ENCODE results near the gene GFOD1.

GFOD1 gene

DNA sequence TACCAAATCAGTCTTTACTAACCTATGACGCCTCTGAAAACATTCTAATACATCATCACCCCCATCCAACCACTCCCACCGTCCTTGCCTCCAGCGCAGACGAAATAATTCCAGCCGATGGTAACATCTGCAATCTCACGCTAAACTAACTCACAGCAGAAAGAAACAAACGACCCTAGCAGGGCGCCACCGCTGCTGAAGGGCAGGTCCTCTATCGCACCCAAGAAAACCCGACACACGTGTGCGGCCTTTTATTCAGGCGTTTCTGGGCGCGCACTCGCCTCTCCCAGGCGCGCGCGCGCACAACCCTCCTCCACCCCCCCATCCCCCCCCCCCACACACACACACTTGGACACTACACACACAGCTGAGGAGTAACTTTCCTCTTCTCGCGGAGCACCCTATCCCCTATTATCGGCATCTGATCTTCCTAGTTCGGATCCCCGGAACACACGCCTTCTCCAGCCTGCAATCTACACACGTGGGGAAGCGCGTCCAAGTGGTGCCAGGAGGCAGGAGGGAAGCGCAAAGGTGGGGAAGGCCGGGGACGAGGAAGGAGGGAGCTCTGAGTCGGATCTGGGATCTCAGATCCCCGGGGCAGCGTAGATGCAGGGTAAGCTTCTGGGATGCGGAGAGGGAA, 1.4 kb downstream of the GFOD1 start:
- no peak for DNase-seq (ENCODE audit: low read depth)

DNA sequence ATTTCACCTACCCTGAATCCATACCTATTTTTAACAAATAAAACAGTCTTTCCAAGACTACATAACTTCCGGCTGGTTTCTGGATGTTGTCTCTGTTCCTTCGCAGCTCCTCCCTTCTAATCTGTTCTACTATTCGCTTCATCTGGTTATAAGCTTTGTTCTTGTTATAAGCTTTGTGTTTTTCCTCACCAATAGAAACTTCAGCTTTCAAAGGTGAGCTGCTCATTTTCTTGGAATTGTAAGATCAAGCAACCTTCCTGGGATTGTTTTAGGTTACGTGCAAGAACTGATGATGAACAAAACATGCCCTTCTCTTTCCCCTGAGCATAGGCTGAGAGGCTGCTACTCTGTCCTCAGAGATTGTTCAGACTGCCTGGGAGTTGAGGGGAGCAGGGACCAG, 2.1 kb downstream of the GFOD1 start:
- no peak for DNase-seq (ENCODE audit: low read depth)

DNA sequence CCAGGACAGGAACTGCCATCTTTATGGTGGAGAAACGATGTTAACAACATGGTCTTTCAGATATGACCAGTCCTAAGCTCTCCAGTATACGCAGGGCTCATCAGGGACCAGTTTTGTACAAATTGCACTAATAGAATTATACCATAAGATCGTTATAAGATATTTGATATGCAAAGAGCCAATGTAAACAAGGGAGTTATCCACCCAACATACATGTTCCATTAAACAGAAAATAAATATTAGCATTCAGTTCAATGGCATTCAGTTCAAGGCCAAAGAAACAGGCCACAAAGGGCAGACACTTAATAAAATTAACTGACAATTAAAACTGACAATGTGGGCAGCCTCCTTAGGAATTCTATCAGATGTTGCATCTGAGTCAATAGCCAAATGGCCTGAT, 2.6 kb downstream of the GFOD1 start:
- DNase-seq (ENCODE audit: low read depth), result no peak

DNA sequence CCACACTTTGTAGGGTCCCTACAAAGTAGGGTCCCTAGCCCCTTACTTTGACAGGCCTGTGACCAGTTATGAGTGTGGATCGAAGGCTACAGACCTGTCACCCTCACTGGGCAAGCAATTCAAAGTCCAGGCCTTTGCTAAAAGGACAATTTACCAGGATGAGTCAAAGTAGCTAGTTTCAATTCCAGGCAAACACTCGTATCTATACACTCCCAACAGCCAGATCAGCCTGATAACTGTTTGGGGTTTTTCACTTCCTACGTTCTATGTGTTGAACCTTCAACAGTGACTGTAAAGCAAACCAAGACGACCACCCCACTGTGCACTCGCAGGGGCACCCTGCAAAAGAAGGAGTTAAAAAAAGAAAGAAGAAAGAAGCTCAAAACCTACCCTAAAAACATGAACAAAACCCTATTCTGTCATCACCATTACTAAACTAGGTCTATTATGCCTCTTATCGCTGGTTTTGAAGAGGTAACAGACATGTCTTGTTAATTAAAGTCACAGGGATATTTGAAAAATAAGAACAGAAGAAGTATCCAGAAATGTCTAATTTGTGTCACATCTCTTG, 3.2 kb downstream of the GFOD1 start:
- no peak for DNase-seq (ENCODE audit: low read depth)

DNA sequence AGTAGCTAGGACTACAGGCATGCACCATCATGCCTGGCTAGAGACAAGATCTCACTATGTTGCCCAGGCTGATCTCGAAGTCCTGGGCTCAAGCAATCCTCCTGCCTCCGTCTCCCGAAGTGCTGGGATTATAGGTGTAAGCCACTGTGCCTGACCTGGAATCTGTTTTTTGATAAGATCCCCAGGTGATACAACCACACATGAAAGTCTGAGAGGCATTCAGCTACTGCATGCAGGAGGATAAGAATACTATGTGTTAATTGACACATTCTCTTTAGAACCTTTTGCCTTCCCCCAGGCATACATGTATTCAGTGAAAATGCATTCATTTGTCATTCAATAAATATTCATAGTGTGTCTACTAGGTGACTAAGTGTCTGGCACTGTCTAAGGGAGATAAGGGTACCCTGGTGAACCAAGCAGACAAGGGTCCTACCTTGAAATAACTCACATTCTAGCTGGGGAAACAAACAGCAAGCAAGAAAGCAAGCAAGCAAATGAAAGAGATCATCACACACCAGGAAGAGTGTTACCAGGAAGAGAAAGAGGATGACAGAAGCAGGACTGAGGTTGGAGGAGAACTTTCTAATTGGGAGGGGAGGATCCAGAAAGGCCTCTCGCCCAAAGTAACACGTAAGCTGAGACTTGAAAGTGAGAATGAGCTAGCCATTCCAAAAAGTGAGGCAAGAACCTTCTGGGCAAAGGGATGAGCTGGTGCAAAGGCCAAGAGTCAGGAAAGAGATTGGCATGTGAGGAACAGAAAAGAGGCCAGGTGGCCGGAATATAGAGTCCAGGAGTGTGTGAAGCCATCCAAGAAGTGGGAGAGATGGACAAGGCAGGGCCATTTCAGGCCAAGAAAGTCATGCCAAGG, 6.5 kb downstream of the GFOD1 start:
- DNase-seq (ENCODE audit: low read depth), result no peak

DNA sequence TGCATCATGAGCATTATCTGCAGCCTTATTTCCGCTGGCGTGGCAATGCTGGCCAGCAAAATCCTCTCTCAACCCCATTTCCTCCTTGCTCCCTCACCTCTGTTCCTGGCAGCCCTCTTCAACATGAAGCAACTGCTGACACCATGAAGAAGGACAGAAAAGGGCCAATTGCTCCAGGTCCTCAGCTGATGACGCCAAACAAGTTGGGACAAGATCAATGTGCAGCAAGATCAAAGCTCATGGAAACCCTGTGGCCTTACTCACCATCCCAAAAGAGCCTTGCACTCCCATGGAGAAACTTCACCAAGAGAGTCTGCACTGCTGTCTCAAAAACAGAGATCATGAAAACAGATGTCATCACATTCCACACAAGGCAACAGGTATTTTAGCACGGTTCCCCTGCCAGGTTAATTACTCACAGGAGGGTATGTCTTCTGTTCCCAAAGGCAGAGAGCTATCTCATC, 7.4 kb downstream of the GFOD1 start:
- DNase-seq (ENCODE audit: low read depth), result no peak

DNA sequence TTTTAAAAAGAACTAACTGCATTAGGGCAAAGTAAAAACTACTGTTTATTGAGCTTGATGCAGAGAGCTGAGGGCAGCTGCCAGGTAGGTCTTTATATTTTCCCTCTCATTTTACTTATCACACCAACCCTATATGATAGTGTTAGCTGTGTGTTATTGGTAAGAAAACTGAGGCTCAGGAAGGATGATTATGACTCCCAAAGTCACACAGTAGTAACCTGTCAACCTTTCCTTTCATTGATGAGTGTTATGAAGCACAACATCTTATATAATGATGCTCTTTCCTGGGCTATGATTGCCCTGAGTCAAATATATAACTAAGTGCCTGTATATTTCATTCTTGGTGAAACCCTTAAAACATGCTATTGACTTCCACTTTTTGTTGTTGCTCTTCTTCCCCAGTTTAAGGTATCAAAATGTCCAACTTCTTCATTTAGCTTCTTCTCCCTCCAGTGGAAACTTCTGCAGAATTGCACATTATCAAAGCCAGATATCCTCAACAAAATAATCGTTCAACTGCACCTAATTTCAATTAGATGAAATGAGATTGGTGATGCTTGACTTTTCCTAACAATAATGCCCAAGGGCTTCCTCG, 8.1 kb downstream of the GFOD1 start:
- DNase-seq (ENCODE audit: low read depth), result no peak

DNA sequence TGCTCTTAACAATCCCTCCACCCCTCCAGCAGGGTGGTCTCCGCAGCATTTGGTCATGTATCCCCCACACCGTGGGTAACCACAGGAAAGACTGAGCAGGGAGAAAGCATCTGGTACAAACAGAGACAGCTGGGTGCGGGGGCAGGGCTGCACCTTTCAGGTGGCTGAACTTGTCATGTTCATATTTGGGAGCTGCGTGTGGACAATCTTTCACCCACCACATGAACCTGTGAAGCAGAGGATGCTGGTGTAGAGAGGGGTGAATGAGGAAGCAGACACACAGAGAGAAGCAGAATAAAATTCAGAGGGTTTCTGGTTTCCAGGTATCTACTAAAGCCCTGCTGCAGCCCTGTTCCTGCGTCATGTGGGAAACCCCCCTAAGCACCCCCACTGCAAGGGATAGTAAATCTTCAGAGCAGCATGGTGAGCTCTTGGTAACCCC, 8.9 kb downstream of the GFOD1 start:
- no peak for DNase-seq (ENCODE audit: low read depth)

DNA sequence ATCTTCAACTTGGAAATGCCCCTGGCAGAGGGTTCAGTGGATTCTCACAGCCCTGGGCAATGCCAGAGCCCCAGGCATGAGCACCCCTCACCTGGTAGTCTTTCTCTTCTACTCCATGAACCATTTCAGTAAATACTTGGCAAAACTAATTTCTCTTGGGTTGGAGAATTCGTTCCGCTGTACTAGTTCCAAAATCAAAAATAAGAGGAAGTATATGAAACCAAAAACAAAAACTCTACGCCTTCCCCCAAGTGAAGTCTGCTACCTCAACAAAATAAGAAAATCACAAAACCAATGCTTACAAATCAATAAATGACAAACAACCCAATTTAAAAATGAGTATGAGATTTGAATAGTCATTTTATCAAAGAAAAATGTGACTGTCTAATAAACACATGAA, 12.6 kb downstream of the GFOD1 start:
- DNase-seq (ENCODE audit: low read depth), result no peak

DNA sequence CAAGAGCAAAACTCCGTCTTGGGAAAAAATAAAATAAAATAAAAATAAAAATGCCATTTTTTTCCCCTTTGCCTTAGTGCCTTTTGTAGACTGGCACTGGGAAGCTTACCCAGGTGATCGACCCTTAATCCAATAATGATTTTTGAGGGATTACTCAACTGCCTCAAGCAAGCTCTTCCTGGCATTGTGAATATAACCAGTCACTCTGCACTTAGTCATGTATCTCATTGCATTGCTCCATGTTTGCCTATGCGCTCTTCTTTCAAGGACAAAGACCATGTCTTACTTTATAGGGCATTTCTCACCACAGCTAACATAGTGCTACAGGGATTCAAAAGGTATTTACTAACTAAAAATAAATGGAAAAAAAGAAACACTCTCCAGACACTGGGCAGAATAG, 13.0 kb downstream of the GFOD1 start:
- no peak for DNase-seq (ENCODE audit: low read depth)

DNA sequence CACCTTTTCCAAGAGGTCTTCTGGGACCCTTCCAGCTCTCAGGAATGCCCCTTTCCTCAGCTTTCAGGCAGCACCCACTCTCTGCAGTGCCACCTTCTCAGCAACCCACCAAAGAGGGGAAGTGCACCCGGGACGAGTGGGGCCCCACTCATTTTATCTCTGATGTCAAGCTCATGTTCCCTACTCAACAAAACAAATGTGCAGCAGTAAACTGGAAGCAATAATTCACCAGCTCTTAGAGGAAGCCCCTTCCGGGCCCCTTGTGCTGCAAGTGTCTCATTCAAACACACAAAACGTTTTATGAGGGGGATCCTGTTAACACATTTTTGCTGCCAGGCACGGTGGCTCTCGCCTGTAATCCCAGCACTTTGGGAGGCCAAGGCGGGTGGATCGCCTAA, 13.6 kb downstream of the GFOD1 start:
- no peak for DNase-seq (ENCODE audit: low read depth)

DNA sequence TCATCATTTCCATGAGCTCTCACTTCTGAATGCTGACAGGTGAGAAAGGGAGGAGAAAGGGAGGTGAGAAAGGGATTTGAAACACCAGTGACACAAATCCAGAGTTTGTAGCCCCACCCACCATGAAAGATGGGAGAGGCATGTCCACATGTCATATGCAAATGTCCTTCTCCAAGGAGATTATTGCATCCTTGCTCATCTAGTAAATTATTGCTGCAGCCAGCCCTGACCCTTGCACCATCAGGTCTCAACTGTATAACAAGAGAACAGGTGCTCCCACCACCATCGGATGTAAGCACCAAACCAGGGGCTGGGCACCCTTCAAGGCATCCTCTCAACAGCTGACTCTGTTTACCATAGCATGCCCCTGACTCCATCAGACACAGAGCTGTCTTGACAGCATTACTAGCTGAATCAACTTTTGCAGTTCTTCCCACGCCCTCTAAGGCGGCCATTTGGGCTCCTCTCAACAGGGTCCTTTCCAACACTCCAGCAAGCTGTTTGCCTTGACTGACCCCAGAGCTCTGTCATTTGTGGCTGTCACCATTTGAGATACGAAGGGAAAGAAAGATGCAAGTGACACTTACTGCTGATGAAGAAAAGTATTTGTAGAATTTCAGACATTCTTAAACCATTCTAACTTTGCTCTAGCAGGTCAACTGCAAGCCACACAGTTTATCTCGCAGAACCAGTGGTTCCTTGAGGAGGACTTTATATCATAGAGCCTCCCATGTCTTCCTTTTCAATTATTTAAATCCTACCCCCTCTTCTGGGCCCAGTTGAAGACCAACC, 14.2 kb downstream of the GFOD1 start:
- DNase-seq (ENCODE audit: low read depth), result no peak

DNA sequence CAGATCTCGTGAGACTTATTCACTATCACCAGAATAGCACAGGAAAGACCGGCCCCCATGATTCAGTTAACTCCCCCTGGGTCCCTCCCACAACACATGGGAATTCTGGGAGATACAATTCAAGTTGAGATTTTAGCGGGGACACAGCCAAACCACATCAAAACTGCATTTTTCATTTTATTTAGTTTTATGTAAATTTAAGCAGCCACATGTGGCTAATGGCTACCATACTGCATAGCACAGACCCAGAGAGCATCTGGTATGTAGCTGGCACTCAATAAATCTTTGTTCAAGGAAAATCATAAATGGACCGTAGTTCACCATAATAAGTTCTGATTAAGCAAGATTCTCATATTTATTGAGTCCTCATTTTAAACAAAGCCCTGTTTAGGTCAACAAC, 15.3 kb downstream of the GFOD1 start:
- no peak for DNase-seq (ENCODE audit: low read depth)

DNA sequence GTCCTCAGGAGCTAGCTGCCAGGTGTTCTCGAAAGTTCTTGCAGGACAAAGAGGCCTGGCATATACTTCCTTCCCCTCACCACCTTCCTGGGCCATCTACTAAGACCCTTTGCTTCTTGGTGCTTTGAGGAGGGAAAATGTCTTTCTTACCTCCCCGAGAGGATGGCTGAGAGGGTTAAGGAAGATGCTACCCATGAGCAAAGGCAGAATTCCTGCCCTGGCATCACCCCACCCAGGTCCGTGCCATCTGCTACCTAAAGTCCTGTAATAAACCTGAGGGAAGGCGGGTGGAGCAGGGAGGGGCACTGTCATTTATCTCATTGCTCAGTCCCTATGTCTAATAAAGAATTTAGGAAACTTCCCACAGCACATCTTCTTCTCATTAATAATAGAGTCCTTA, 16.2 kb downstream of the GFOD1 start:
- no peak for DNase-seq (ENCODE audit: low read depth)

DNA sequence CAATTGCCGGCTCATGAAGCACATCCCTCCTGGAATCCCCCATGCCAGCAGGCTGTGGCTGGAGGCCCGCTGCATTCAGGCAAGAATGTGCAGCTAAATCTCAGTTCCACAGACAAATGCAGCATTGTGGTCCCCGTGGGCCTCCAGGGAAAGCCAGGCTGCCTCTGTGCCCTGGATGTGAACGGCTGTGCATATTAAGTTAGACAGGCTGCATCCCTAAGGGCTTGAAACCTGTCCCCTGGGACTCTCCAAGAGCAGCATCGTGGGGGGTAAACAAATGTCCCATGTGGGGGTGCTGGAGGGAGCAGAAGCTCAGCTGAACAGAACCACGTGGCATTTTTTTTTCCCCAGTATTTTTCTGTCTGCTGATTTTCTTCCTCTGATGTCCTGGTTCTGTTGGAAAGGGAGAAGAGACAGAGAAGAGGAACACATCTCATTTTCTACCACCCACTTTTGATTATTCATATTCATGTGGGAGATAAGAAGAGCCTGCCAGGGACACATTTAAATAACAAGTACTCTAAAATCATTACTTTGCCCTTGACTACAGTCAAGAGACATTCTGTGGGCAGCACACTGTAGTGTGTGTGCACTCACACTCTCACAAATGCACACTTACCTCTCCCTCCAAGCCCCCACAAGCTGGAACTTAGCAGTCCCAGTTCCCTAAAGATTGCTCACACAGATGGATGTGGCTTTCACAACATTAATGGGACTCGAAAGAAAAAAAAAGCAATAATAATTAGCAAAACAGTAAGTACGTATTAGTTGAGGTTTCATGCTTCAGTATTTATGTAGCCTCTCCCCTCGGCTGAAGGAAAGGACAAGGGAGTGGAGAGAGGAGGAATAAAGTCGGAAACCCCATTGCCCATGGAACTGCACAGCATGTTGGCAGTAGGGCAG, 16.9 kb downstream of the GFOD1 start:
- DNase-seq (ENCODE audit: low read depth), result no peak

DNA sequence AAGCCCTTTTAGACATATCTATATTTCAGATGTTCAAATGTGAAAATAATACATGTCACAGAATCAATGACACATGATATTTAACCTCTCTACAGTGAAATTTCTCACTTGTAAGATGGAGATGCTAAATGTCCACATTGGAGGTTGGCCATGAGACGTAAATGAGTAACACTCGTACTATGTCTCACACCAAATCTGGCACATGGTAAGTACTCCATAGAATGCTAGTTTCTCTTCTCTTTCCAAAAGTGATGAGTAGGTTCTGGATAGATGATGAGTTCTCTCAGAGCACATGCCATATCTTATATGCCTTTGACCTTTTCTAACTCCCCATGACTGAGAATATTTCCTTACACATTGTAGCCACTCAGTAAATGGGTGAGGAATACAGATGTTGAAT, 17.7 kb downstream of the GFOD1 start:
- no peak for DNase-seq (ENCODE audit: low read depth)

DNA sequence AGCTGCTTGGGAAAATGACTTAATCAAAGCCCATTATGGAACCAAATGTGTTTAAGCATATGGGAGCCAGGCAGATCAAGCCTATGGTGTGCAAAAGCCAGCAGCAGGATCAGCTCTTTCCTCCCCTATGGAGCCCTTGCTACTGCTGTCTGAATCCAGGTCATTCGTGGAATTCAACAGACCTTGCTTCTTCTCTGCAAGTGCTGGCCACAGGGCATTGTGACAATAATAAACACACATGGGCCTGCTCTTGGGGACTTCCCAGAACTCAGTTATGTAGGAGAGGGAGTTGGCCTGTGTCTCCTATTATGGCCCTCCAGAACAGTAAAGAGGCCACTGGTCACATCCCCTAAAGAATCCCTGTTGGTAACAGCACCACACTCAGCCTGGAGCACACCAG, 18.6 kb downstream of the GFOD1 start:
- no peak for DNase-seq (ENCODE audit: low read depth)

DNA sequence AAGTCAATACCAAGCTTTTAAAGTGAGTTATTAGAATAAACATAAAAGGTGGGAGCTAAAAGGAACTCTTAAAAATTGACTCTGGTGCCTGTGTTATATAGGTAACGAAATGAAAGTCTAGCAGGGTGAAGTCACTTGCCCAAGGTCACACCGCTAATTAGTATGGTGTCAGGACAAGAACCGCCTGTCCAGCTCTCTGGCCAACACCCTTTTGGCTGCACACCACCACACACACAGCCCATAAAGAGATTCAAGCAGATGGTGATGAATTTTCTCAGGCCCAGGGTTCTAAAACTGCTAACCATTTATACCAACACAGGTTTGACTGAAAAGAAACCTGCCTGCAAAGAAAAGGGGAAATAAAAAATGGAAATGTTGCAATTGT, 20.2 kb downstream of the GFOD1 start:
- no peak for DNase-seq (ENCODE audit: low read depth)

DNA sequence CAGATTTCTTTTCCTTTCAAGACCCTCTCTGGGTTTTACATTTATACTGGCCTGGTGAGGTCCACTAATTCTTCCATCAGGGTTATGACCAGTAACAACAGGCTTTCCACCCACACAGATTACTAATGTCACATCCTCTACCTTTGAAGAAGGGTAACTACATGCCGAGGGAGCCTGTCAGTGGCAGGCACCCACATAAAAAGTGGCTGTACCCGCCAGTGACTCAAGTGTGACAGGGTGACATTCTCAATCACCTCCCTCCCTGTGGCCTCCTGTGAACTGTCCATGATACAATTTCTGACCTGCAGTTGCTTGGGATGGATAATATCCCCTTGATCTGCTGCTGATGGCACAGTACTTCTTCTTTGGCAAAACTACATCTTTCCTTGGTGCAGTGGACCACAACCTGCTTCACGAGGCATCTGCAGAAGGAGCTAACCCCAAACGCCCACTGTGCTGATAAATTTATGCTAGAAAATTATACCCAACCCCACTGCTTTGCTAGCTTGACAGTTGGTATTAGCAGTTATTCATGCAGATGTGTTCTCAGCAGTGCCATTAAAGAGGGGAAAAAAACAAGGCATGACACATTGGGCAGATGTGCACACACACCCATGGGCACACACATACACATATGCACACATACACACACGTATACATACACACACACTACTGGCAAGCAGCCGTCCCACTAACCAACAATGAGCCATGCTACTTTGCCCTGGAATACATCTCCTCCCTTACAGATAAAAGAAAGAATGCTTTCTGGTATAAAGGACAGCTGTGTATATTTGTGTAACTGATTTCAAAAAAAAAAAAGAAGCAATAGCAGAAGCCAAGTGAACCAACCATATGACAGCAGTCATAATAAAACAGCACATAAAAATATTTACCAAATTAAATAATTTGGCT, 20.8 kb downstream of the GFOD1 start:
- DNase-seq (ENCODE audit: low read depth), result no peak

DNA sequence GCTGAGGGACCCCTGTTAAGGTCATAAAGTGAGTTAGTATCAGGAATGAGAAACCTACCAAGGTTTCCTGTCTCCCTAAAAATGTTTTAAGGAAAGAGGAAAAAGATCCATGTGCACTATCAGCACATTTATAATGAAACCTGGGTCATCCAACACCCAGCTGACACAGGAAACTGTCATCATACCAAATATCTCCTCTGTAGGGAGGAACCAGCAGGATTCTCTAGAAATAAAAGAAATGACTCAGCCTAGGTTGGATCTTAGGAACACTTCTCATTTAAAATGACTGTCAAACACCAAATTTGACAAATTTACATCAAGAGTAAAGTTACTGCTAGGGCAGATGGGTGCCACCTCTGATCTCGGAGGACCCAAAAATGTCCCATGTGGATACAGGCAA, 21.7 kb downstream of the GFOD1 start:
- no peak for DNase-seq (ENCODE audit: low read depth)
